C1 segment of cervical spinal cord (tissue), 14 donors: ENCODE data around the gene TMEM169.
A peak's percentile ranks its signal among the peaks of the same experiment; 100 is the strongest.

Experiments used
- DNase-seq, 14 donors: peaks; one replicate each; lab custom pipeline; 2025; lab: John Stamatoyannopoulos, UW

TMEM169 gene

DNA sequence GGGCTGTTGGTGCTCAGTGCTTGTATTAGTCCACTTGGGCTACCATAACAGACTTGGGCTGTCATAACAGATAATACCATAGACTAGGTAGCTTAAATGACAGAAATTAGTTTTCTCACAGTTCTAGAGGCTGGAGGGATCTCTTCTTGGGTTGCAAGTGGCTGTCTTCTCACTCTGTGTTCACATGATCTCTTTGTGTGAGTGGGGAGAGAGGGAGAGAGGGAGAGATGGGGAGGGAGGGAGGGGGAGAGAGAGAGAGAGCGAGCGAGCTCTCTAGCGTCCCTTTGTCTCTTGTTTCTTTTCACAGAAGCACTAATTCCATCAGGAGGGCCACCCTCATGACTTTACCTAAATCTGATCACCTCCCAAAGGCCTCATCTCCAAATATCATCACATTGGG is 23.0 kb downstream of the TMEM169 start:
- peak in 2 of 14 donors; percentile 7 to 32 for DNase-seq

DNA sequence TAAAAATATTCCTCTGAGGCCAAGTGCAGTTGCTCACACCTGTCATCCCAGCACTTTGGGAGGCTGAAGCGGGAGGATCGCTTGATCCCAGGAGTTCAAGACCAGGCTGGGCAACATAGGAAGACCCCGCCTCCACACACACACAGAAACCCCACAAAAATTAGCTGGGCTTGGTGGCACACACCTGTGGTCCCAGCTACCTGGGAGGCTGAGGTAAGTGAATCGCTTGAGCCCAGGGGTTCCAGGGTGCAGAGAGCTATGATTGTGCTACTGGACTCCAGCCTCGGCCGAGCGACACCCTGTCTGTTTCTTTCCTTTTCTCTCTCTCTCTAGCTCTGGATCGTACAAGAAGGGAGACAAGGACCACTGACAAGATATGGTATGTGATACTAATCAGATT is 25.6 kb downstream of the TMEM169 start:
- no peak for DNase-seq

DNA sequence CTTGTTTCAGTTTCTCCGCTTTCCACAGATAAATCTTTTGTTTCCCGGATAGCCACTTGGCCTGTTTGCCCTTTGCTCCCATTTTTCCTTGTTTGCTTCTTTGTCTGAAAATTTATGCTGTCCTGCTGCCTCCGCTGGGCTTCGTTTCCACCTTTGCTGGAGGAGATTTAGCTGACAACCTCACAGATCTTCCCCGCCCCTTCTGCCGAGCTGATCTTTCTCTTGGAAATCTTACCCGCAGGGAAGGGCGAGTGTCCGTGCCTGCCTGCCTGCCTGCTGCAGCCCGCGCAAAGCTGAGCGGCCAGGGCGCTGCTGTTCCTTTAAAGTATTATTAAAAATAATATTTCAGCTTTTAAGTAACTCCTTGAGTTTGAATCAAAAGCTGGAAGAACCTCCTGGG is 26.0 kb downstream of the TMEM169 start:
- DNase-seq, result no peak

DNA sequence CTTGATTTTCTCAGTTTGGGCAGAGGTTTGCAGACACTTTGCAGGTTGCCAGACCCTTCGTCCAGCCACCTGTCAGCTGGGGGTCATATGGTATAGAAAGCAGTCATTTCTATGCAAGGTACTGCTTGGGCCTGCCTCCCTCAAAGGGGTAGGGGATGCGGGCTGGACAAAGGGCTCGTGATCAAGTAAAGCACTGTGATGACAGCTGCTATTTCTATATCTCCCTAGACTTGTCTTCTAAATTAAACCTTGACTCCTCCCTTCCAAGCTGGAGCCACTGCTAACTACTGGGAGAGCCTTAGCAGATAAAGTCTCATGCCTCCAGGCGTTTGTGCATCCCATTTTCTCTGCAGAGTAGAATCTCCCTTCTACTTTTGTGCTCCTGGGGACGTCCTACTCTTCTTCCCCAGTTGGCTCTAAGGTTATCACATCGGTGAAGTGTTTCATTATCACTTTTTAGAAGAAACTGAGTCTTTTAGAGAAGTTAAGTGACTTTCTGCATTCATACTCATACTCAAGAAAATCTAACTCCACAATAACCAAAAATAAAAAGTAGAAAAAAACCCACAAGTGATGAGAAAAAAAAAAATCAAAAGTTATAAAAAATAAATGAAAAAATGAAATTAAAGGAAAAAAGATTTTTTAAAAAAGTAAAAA is 26.7 kb downstream of the TMEM169 start:
- peak in 2 of 14 donors; percentile 1 to 3 for DNase-seq

DNA sequence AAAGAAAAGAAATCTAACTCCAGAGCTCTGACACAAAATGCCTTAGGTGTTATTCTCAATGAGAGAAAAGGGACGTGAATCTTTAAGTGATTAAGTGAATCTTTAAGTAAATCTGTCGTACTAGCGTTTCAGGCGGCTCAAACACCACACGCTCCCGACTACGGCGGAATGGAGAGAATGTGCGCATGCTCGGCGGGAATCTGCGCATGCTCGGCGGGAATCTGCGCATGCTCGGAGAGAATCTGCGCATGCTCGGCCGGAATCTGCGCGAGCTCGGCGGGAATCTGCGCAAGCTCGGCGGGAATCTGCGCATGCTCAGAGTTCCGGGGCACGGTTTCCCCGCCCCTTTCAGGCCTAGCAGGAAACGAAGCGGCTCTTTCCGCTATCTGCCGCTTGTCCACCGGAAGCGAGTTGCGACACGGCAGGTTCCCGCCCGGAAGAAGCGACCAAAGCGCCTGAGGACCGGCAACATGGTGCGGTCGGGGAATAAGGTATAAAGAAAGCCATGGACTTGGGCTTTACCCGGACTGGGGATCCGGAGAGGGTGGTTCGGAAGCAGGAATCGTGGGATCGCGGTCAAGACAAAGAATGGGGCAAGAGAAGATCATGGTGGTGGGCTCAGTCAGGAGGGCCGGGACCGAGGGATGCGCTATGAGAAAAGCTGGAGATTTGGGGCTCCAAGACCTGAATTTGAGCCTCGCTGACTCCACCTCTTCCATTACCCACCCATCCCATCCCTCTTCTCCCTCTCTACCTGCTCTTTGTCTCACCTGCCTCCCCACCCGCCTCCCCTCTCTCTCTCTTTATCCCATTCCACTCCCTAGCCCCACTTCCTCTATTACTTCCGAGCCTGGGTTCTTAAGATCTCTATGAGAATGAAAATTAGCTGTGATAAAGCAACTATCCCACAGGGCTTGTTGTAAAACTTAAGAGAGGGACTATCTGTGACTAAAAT is 27.5 kb downstream of the TMEM169 start, which contains the start of gene XRCC5:
Gene XRCC5, plus strand, starts transcription at position 382 of the 955 bp plus-strand sequence. Its CDS starts 89 bp downstream, at position 471.
- DNase-seq, result peak; percentile 64 to 97 (median 92)

DNA sequence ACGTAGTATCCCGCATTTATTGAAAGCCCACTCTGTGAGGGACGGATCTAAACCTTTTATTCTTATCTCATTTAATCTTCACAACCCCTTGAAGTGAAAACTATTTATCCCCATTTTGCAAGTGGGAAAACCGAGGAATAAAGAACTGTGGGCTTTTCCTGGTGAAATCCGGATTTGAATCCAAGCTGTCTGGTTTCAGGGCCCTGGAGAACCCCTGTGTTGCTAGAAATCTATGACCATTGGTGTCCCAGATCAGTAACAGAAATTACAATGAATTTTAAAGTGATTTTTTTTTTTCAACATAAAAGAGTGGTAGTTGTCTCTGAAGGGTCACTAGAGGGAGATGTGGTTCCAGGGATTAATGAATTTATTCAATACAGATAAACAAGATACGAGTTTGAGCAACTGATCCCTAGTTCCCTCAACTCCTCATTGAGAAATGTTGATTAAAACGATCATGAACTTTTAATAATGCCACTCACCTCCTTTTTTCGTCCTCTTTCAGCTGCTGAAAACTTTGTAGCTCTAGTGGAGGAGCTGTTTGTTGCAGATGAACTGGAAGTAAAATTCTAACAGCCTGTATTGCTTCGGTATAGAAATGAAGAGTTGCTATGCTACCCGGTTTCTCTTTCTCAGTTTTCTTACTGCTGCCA is 28.4 kb downstream of the TMEM169 start:
- DNase-seq, result no peak

DNA sequence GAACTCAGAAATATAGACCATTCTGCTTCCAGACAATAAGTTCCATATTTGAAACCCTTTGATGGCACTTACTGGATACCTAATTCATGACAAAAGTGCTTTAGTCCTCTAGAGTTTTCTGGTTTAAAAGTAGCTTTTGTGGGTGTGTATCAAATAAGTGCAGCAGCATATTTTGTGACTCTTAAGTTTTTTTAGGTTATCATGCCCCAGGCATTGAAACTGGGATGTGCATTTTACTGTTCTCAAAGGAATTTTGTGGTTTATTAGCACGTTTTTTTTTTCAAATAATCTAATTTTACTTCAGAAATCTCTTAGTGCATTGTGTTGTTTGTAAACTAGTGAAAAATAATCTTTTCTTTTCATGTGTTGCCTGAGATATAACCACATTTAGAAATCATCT is 28.9 kb downstream of the TMEM169 start:
- no peak for DNase-seq

DNA sequence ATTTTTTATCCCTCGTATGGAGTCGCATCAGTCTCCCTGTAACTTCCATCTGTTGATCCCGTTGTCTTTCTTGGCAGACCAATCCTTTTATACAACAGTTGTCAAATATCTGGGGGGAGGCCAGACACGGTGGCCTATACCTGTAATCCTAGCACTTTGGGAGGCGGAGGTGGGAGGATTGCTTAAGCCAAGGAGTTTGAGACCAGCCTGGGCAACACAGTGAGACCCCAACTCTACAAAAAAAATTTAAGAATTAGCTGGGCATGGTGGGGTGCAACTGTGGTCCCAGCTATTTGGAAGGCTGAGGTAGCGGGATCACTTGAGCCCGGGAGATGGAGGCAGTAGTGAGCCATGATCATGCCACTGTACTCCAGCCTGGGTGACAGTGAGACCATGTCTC is 29.4 kb downstream of the TMEM169 start:
- DNase-seq, result no peak

DNA sequence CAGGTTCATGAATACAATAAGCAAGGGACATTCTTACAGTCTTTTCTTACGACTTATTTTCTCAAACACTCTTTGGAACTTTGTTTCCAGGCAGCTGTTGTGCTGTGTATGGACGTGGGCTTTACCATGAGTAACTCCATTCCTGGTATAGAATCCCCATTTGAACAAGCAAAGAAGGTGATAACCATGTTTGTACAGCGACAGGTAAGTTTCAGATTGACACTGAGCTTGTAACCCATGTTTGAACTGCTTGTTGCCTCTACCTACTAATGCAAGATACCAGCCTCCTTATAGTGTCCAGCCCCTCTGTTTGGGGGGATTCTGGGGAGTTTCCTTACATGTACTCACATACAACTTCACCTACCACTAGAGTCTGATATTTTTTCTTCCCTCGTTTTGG is 31.2 kb downstream of the TMEM169 start:
- no peak for DNase-seq

DNA sequence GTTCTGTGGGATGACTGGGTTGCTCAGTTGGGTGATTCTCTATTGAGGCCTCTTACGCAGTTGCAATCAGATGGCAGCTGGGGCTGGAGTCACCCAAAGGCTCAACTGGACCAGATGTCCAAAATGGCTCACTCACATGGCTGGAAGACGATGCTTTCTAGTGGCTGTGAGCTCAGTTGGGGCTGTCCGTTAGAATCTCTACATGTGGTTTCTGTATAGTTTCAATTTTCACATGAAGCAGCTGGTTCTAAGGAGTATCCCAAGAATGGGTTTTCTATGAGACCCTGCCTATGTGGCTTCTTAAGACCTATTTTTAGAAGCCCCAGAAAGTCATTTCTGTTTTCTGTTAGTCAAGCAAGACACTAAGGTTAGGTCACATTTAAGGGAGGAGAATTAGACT is 31.9 kb downstream of the TMEM169 start:
- DNase-seq, result no peak

DNA sequence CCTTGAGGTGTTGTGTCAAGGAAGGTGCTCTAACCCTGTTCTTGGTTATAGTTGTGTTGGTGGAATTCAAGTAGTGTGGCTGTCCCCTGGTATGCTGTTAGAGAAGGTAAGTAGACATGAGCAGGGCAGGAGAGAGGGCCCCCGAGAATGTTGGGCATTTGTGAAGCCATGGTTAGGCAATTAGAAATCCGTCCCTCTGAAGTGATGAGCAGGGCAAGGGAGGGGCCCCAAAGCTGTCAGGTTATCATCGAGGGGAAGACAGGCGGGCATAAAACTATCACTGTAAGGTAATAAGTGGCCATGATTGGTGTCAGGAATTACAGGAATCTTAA is 32.6 kb downstream of the TMEM169 start:
- DNase-seq, result peak in 2 of 14 donors; percentile 46 to 72

DNA sequence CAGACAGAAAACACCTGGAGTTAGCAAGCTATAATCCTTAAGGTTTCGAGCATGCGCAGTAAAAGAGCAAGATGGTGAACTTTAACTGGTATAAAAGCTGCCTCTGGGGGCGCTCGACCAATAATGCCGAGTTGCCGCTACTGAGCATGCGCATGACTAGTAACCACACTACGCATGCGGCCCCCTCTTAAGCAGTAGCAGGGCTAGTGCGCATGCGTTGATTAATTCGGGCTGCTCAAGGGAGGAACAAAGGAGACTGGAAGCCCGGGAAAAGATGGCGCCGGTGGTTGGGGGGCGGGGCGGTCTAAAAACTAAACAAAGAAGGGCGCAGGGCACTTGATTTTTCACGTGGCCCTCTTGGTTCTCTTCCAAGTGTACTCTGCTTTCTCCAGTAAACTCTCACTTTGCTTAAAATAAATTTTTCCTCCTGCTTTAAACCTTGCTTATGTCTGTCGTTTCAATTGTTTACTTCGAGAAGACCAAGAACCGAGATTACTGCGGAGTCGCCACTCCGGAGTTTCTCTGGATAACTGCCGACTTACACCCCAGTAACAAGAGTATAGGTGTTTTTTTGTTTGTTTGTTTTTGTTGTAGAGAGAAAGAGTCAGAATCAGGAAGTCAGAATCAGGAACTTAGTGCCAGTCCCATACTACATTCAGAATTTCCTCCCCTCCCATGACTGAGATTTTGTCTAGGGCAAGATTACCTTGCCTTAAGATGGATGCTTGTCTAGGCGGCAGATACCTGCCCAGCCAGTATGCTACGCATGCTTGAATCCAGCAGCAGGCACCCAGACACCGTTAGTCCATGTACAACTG is 33.2 kb downstream of the TMEM169 start:
- peak; percentile 35 to 97 (median 92) for DNase-seq

DNA sequence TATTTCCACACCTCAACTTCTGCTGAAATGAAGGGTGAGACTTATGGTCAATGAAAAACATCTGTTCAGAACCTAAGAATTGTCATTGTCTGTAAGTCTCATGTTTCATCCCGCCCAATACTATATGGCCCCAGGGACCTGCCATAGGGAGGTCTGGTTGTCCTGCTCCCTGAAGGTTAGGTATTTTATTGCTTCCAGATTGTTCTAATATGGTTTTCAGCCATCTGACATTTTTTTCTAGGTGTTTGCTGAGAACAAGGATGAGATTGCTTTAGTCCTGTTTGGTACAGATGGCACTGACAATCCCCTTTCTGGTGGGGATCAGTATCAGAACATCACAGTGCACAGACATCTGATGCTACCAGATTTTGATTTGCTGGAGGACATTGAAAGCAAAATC is 34.7 kb downstream of the TMEM169 start:
- no peak for DNase-seq

DNA sequence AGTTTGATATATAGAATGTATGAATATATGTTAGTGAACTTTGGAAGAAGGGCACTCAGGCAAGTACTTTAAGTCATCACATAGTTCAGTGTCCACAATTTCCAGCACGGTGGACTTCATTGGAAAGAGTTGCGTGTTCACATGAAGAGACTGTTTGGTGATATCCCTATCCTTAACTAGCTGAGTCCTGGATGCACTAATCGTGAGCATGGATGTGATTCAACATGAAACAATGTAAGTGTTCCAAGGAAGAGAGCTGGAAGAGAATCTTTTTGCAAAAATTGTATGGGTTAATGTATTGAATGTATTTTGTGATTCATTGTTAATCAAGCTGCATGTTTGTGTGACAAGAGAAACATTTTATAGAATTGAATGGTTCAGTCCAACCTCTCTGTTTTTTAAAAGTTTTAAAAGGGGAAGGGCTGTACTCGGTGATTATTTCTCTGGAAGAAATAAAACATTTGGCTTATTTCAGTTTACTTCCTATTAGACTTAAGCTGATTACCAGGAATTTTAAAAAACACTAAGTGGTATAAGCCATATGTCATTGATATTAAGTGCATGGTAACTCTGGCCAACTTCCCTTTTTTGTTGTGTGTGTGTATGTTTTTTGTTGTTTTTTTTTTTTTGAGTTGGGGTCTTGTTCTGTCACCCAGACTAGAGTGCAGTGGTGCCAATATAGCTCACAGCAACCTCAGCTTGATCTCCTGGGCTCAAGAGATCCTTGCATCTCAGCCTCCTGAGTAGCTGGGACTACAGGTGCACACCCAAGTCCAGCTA is 36.0 kb downstream of the TMEM169 start:
- DNase-seq, result no peak

DNA sequence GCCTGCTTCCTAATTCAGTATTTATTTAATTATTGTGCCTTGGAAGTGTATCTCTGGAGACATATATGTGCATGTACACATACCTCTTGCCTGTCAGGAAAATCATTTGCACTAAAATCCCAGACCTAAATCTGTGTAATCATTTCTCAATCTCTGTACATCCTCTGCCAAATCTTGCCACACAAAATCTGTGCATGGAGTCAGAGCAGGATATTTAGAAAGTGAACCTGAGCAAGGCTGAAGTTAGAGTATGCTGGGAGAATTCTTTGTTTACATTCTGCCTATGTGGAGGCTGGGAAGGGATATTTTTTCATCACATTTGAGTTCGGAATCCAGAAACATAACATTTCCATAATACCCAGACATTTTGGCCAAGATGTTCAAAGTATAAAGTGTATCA is 36.8 kb downstream of the TMEM169 start:
- DNase-seq, result no peak

DNA sequence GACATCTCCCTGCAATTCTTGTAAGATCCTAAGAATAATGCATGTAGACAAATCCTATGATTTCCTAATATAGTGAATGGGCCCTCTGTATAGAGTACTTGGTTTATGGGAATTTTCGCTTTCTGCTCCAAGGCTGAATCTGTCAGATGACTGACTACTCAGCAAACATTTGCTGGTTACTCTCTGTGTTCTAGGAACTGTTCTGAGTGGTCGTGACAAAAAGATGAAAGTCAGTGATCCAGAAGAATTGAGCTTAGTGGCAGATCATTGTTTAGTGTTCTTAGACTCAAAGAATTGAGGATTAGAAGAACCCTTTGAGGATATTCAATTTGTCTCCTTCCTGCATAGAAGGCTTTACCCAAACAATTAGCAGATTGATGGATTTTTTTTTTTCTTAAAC is 37.4 kb downstream of the TMEM169 start:
- DNase-seq, result peak in 1 of 14 donors; percentile 12

DNA sequence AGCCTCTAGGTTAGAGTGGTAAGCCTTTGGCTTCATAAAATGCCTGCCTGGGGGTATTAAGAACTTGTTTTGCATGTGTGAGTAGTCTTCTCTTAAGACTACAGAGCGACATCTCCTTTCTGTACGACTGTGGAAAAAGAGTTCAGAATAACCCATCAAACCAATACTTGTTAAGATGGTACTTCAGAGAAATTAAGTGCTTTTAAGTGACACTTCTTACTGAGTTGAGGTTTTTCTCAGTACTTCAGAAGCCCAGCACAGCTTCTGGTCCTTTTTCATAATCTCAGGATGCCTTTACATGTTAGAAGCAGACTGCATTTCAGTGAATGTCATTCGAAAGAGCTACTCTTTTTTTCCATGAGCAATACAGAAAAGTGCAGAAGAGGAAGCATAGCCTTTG is 38.3 kb downstream of the TMEM169 start:
- no peak for DNase-seq

DNA sequence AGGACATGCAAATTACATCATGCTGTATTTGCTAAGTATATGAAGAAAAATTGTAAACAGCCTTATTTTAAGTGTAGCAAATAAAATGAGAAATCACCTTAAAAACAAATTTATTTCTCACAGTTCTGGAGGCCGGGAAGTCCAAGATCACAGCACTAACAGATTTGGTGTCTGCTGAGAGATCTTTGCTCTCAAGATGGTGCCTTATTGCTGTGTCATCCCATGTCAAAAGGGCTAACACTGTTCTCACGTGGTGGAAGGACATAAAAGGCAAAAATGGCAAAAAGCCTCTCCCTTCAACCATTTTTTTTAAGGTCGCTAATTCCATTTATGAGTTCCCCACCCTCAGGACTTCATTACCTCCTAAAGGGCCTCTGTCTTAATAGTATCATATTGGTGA is 39.5 kb downstream of the TMEM169 start:
- DNase-seq, result no peak

DNA sequence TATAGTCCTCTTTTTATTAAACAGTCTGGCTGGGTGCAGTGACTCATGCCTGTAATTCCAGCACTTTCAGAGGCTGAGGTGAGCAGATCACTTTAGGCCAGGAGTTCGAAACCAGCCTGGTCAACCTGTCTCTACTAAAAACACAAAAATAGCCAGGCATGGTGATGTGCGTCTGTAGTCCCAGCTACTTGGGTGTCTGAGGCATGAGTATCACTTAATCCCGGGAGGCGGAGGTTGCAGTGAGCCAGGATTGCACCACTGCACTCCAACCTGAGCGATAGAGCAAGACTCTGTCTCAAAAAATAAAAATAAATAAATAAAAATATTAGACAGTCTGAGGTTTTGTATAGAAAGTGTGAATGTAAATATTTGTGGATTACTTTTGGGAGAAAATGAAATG is 45.2 kb downstream of the TMEM169 start:
- no peak for DNase-seq

DNA sequence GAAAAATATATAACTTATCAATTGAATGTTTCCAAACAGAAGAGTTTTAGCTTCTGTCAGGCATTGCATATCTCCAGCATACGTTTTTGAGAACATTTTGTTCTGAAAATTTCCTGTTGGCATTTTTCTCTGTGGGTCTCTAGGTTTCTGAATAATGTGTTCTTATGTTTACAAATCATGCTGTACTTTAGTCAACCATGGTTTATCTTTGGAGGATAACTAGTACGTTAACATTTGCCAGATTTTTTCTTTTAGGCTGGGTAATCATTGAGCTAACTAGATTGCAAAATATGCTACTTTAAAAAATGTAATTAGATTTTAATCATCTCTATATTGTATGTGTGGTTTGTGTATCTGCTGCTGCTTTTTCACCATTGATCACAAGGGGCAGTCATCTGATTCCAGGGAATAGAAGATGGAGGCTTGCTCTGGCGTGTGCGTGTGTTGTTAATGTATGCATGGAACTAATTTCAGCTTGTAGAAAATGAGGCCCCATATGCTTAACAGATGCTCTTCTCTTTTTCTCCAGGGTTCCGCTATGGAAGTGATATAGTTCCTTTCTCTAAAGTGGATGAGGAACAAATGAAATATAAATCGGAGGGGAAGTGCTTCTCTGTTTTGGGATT is 48.7 kb downstream of the TMEM169 start:
- DNase-seq, result no peak
